ENCODE data around the gene PRSS38. TPM values are rescaled to one million over a fixed set of nuclear protein-coding genes. Genes with fewer than 3 reads are reported as not detected.

Gene PRSS38
- polyA plus RNA-seq, 1 donor (not counting 4 experiments of a cell fraction or from before 2014, with no cell fraction given), result not detected

DNA sequence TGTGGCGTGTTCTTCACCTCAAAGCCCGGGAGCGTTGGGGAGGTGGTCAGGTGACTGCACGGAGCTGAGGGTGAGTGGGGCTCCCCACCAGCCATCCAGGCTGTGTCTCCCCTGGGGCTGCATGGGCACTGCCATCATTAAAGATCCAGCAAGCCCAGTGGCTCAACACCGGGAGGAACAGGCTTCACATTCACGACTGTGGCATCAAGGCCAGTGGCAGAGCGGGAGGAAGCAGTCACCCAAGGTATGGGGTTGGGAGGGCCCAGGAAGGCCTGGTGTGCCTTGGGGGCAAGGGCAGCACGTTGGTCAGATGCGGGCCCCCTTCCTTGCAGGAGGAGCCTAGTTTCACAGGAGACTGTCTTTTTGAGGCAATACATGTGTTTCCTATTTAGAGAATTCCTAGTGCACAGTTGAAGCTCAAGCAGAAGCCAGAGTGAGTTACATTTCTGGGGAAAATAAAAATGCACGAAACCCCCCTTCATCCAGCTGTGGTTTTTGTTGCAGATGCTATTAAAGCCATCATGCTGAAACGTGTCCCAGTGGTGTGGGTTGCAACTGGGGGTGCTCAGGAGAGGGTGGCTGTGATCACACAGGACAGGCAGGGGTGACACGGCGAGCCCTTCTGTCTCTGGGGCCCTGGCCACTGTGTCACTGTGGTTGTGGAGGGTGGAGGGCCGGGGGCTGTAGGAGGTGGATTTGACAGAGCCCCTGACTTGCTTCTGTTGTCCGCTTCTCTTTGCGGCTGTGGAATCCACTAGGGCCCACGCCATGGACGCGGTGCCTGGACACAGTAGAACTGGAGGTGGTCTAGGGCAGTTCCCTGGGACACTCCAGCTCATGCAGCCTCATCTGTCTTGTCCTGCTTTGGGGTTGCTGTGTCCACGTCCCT, 46.2 kb upstream of the PRSS38 start:
- Histone ChIP-seq H4K20me1 (ENCODE audit: control insufficient read depth, extremely low read depth, insufficient read depth, low read length) (peaks cover 3% of the 10 kb centered on the region), H3K27ac (ENCODE audit: control insufficient read depth, insufficient read depth, low read length) (no peak overlapping the region), H3K9me1 (ENCODE audit: control insufficient read depth, extremely low read depth, insufficient read depth, low read length) (no peaks in the 10 kb centered on the region), H3K9me3 (ENCODE audit: control insufficient read depth, low read depth, low read length) (no peaks in the 10 kb centered on the region), H3K4me2 (ENCODE audit: control insufficient read depth, extremely low read depth, insufficient read depth, low read depth, low read length) (no peak overlapping the region), H3K4me1 (ENCODE audit: control insufficient read depth, extremely low read depth, insufficient read depth, low read length) (peaks cover 2% of the 10 kb centered on the region), H2AFZ (ENCODE audit: control insufficient read depth, low read length) (no peak overlapping the region), H3K36me3 (ENCODE audit: control insufficient read depth in 2 of 2, extremely low read depth in 1 of 2, insufficient read depth in 2 of 2, low read length in 2 of 2) (peaks cover 23 to 25% of the 10 kb centered on the region in 2 experiments), H3K9ac (ENCODE audit: control insufficient read depth, extremely low read depth, insufficient read depth, low read length) (no peak overlapping the region), H3K79me2 (ENCODE audit: control insufficient read depth, insufficient read depth, low read length) (peaks cover 4% of the 10 kb centered on the region), H3K4me3 (ENCODE audit: control insufficient read depth in 2 of 3, extremely low read depth in 1 of 3, insufficient read depth in 2 of 3, low read depth in 1 of 3, low read length in 3 of 3) (no peak overlapping the region), H3K27me3 (ENCODE audit: control insufficient read depth, extremely low read depth, insufficient read depth, low read length) (no peaks in the 10 kb centered on the region)
- DNase-seq (ENCODE audit: low read depth, low spot score) (no peak), FAIRE-seq (no peak)
- TF ChIP-seq, protein P1, sequence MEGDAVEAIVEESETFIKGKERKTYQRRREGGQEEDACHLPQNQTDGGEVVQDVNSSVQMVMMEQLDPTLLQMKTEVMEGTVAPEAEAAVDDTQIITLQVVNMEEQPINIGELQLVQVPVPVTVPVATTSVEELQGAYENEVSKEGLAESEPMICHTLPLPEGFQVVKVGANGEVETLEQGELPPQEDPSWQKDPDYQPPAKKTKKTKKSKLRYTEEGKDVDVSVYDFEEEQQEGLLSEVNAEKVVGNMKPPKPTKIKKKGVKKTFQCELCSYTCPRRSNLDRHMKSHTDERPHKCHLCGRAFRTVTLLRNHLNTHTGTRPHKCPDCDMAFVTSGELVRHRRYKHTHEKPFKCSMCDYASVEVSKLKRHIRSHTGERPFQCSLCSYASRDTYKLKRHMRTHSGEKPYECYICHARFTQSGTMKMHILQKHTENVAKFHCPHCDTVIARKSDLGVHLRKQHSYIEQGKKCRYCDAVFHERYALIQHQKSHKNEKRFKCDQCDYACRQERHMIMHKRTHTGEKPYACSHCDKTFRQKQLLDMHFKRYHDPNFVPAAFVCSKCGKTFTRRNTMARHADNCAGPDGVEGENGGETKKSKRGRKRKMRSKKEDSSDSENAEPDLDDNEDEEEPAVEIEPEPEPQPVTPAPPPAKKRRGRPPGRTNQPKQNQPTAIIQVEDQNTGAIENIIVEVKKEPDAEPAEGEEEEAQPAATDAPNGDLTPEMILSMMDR (optimal IDR thresholded peaks at IDR 0.05 in 1 of 3, IDR thresholded peaks at IDR 0.05 in 1 of 3, conservative IDR thresholded peaks at IDR 0.05 in 1 of 3; ENCODE audit: extremely low read depth in 1 of 3, insufficient read depth in 2 of 3, low read length in 3 of 3), result no peak
- TF ChIP-seq EZH2 (IDR thresholded peaks at IDR 0.05; ENCODE audit: low read length), result no peak
- dilution Hi-C loops (cut with MboI; ENCODE audit: extremely low pct_ligation_motif_present, low sequenced_read_pairs), result no loop called here

DNA sequence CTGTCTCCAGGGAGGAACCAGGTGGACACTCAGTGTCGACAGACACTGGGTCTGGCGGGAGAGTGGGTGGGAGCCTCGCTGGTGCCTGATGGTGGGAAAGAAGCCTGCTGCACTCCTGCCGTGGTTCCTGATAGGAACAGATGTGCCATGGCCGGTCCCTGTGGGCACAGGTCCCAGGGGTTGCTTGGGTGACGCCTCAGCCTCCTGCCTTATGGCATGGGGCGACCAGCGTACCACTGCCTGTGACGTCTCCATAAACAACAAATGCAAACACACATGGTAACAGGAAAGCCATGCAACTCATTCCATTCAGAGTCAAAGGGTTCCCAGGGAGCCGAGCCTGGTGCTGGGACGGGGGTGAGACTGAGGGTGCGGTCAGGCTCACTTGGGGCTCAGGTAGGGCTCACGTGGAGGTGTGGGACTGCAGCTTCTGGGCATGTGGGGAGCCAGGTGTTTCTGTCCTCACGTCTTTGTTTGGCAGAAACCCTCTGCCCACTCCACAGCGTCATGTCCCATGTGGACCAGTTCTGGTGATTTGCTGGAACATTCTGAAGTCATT, 45.5 kb upstream of the PRSS38 start:
- Histone ChIP-seq H3K9ac (ENCODE audit: control insufficient read depth, extremely low read depth, insufficient read depth, low read length) (no peak overlapping the region), H3K4me2 (ENCODE audit: control insufficient read depth, extremely low read depth, insufficient read depth, low read depth, low read length) (no peak overlapping the region), H3K27me3 (ENCODE audit: control insufficient read depth, extremely low read depth, insufficient read depth, low read length) (no peaks in the 10 kb centered on the region), H3K79me2 (ENCODE audit: control insufficient read depth, insufficient read depth, low read length) (peaks cover 2% of the 10 kb centered on the region), H3K9me1 (ENCODE audit: control insufficient read depth, extremely low read depth, insufficient read depth, low read length) (no peaks in the 10 kb centered on the region), H3K9me3 (ENCODE audit: control insufficient read depth, low read depth, low read length) (no peaks in the 10 kb centered on the region), H3K4me3 (ENCODE audit: control insufficient read depth in 2 of 3, extremely low read depth in 1 of 3, insufficient read depth in 2 of 3, low read depth in 1 of 3, low read length in 3 of 3) (no peak overlapping the region), H2AFZ (ENCODE audit: control insufficient read depth, low read length) (no peak overlapping the region), H4K20me1 (ENCODE audit: control insufficient read depth, extremely low read depth, insufficient read depth, low read length) (no peaks in the 10 kb centered on the region), H3K4me1 (ENCODE audit: control insufficient read depth, extremely low read depth, insufficient read depth, low read length) (no peaks in the 10 kb centered on the region), H3K27ac (ENCODE audit: control insufficient read depth, insufficient read depth, low read length) (no peak overlapping the region), H3K36me3 (ENCODE audit: control insufficient read depth in 2 of 2, extremely low read depth in 1 of 2, insufficient read depth in 2 of 2, low read length in 2 of 2) (peaks cover 23 to 24% of the 10 kb centered on the region in 2 experiments)
- no peak for FAIRE-seq
- TF ChIP-seq EZH2 (IDR thresholded peaks at IDR 0.05; ENCODE audit: low read length), result no peak
- TF ChIP-seq, protein P1 (optimal IDR thresholded peaks at IDR 0.05 in 1 of 3, IDR thresholded peaks at IDR 0.05 in 1 of 3, conservative IDR thresholded peaks at IDR 0.05 in 1 of 3; ENCODE audit: extremely low read depth in 1 of 3, insufficient read depth in 2 of 3, low read length in 3 of 3), result no peak
- no peak for DNase-seq (ENCODE audit: low read depth, low spot score)
- dilution Hi-C loops (cut with MboI; ENCODE audit: extremely low pct_ligation_motif_present, low sequenced_read_pairs), result no loop called here
